Mesendoderm (in vitro differentiated cells): Measurements from ENCODE around the gene GLRA3.

Experiments
- DNase-seq: peaks from one replicate; pipeline ENCODE4 v3.0.0; 2013
- H2AK5ac ChIP-seq: 2 replicates; pipeline ENCODE4 v1.6.1; 2013; ENCODE audit warnings: low read length, inconsistent platforms
- H2BK120ac ChIP-seq: 2 replicates; pipeline ENCODE4 v1.6.1; 2013; ENCODE audit warnings: low read depth, mild to moderate bottlenecking, low read length, moderate library complexity, mixed read lengths
- H2BK15ac ChIP-seq: replicated peaks from 2 replicates; pipeline ENCODE4 v1.6.1; 2013; ENCODE audit warnings: low read depth, mild to moderate bottlenecking, moderate library complexity
- H2BK5ac ChIP-seq: 2 replicates; pipeline ENCODE4 v1.6.1; 2013; ENCODE audit warnings: low read length, inconsistent platforms
- H3K18ac ChIP-seq: 2 replicates; pipeline ENCODE4 v1.6.1; 2013; ENCODE audit warnings: mild to moderate bottlenecking, low read length, mixed read lengths
- H3K23ac ChIP-seq: one replicate; pipeline ENCODE4 v1.6.1; 2013; ENCODE audit warnings: low read length
- H3K27ac ChIP-seq: 2 replicates; pipeline ENCODE4 v1.5.1; 2013; ENCODE audit warnings: low read depth, mild to moderate bottlenecking, inconsistent platforms, low read length, moderate library complexity
- H3K27me3 ChIP-seq: 2 replicates; pipeline ENCODE4 v1.6.1; 2013; ENCODE audit warnings: low read length, control low read depth, mild to moderate bottlenecking, inconsistent platforms; ENCODE audit not compliant: insufficient read depth, poor library complexity
- H3K36me3 ChIP-seq: 2 replicates; pipeline ENCODE4 v1.6.1; 2013; ENCODE audit warnings: low read length, inconsistent platforms; ENCODE audit not compliant: control insufficient read depth, insufficient read depth
- H3K4ac ChIP-seq: one replicate; pipeline ENCODE4 v1.6.1; 2013; ENCODE audit warnings: low read depth, mild to moderate bottlenecking, low read length, moderate library complexity
- H3K4me1 ChIP-seq: 2 replicates; pipeline ENCODE4 v1.6.1; 2013; ENCODE audit warnings: low read depth, low read length, inconsistent platforms; ENCODE audit not compliant: control insufficient read depth
- H3K4me2 ChIP-seq: 2 replicates; pipeline ENCODE4 v1.6.1; 2013; ENCODE audit warnings: low read length
- H3K4me3 ChIP-seq: 2 replicates; pipeline ENCODE4 v1.5.1; 2013; ENCODE audit warnings: mild to moderate bottlenecking, low read length
- H3K56ac ChIP-seq: one replicate; pipeline ENCODE4 v1.6.1; 2013; ENCODE audit warnings: low read length
- H3K79me1 ChIP-seq: 2 replicates; pipeline ENCODE4 v1.6.1; 2013; ENCODE audit warnings: low read length, inconsistent platforms
- H3K79me2 ChIP-seq: 2 replicates; pipeline ENCODE4 v1.6.1; 2013; ENCODE audit warnings: mild to moderate bottlenecking, low read length; ENCODE audit not compliant: control insufficient read depth, insufficient read depth
- H3K9ac ChIP-seq: 2 replicates; pipeline ENCODE4 v1.6.1; 2013; ENCODE audit warnings: low read length, inconsistent platforms
- H4K5ac ChIP-seq: one replicate; pipeline ENCODE4 v1.6.1; 2013; ENCODE audit warnings: low read length
- H4K8ac ChIP-seq: one replicate; pipeline ENCODE4 v1.6.1; 2013; ENCODE audit warnings: low read depth, mild to moderate bottlenecking, control low read depth, low read length, moderate library complexity
- WGBS: extraction: QIAGEN DNeasy Blood & Tissue Kit; methylation state at CpG from one replicate; pipeline ENCODE4 v1.1.7; 2013; ENCODE audit warnings: low lambda C conversion rate, missing lambda C conversion rate; ENCODE audit not compliant: insufficient coverage; ENCODE audit errors: extremely low coverage; 5-methylcytosine and 5-hydroxymethylcytosine counted together

The GLRA3 gene

GRCh38 chr4:174648812-174649211, 180.2 kb downstream of the GLRA3 start:
- Histone ChIP-seq H3K56ac (no peak overlapping the region), H3K18ac (no peak overlapping the region), H3K23ac (no peak overlapping the region), H3K27me3 (no peaks in the 10 kb centered on the region), H4K5ac (no peak overlapping the region), H2BK5ac (no peak overlapping the region), H3K79me1 (no peaks in the 10 kb centered on the region), H2BK15ac (no peak overlapping the region), H2BK120ac (no peak overlapping the region), H2AK5ac (no peak overlapping the region), H3K9ac (no peak overlapping the region), H3K4ac (no peak overlapping the region), H3K4me2 (no peak overlapping the region), H3K36me3 (no peaks in the 10 kb centered on the region), H4K8ac (no peak overlapping the region), H3K27ac (no peak overlapping the region), H3K4me1 (no peaks in the 10 kb centered on the region), H3K79me2 (no peaks in the 10 kb centered on the region), H3K4me3 (no peak overlapping the region)
- WGBS: no CpG with 5 or more reads among the region's 5 CpGs
- no peak for DNase-seq

- DNase-seq: peak; percentile 7
- no peak overlapping the region for H3K9ac ChIP-seq
- H2BK15ac ChIP-seq: no peak overlapping the region
- H2AK5ac ChIP-seq: no peak overlapping the region
- H3K79me2 ChIP-seq: no peaks in the 10 kb centered on the region
- H3K4me2 ChIP-seq: no peak overlapping the region
- no peak overlapping the region for H3K4me3 ChIP-seq
- no peak overlapping the region for H4K5ac ChIP-seq
- H3K27ac ChIP-seq: peak overlapping the region; percentile 0
- no CpG with 5 or more reads among the region's 1 CpG for WGBS
- no peak overlapping the region for H3K56ac ChIP-seq
- H3K4ac ChIP-seq: no peak overlapping the region
- no peaks in the 10 kb centered on the region for H3K4me1 ChIP-seq
- no peak overlapping the region for H3K23ac ChIP-seq
- H3K27me3 ChIP-seq: no peaks in the 10 kb centered on the region
- H3K18ac ChIP-seq: no peak overlapping the region
- H2BK5ac ChIP-seq: no peak overlapping the region
- no peaks in the 10 kb centered on the region for H3K79me1 ChIP-seq
- no peak overlapping the region for H2BK120ac ChIP-seq
- H3K36me3 ChIP-seq: no peaks in the 10 kb centered on the region
- H4K8ac ChIP-seq: no peak overlapping the region
These were observed 182.7 kb downstream of the GLRA3 start for GRCh38 chr4:174646326-174646725.

- H4K5ac ChIP-seq: no peak overlapping the region
- H3K36me3 ChIP-seq: no peaks in the 10 kb centered on the region
- H3K23ac ChIP-seq: no peak overlapping the region
- no peak overlapping the region for H3K27ac ChIP-seq
- H2AK5ac ChIP-seq: no peak overlapping the region
- no peak overlapping the region for H3K4ac ChIP-seq
- no peak overlapping the region for H3K4me3 ChIP-seq
- H2BK15ac ChIP-seq: no peak overlapping the region
- no peak overlapping the region for H4K8ac ChIP-seq
- no peaks in the 10 kb centered on the region for H3K79me2 ChIP-seq
- DNase-seq: no peak
- no peak overlapping the region for H2BK5ac ChIP-seq
- no peaks in the 10 kb centered on the region for H3K27me3 ChIP-seq
- H3K18ac ChIP-seq: no peak overlapping the region
- H3K9ac ChIP-seq: no peak overlapping the region
- no peaks in the 10 kb centered on the region for H3K79me1 ChIP-seq
- no peak overlapping the region for H3K4me2 ChIP-seq
- H3K56ac ChIP-seq: no peak overlapping the region
- no peak overlapping the region for H2BK120ac ChIP-seq
- peaks cover under 1% of the 10 kb centered on the region for H3K4me1 ChIP-seq
These were observed 188.9 kb downstream of the GLRA3 start for GRCh38 chr4:174640146-174640545.

- Histone ChIP-seq H3K27ac (no peak overlapping the region), H2BK5ac (no peak overlapping the region), H3K9ac (no peak overlapping the region), H3K4me3 (no peak overlapping the region), H3K79me1 (no peaks in the 10 kb centered on the region), H4K8ac (no peak overlapping the region), H2AK5ac (no peak overlapping the region), H3K18ac (no peak overlapping the region), H3K4me1 (peaks cover 2% of the 10 kb centered on the region), H3K79me2 (no peaks in the 10 kb centered on the region), H3K4ac (no peak overlapping the region), H3K56ac (no peak overlapping the region), H4K5ac (no peak overlapping the region), H3K23ac (no peak overlapping the region), H3K4me2 (no peak overlapping the region), H3K27me3 (no peaks in the 10 kb centered on the region), H2BK15ac (no peak overlapping the region), H3K36me3 (no peaks in the 10 kb centered on the region), H2BK120ac (no peak overlapping the region)
- WGBS: no CpG with 5 or more reads among the region's 1 CpG
- DNase-seq: no peak
These were observed 193.3 kb downstream of the GLRA3 start for GRCh38 chr4:174635732-174636131.

- WGBS: no CpG with 5 or more reads among the region's 1 CpG
These were observed 195.6 kb downstream of the GLRA3 start for GRCh38 chr4:174633399-174633798.

GRCh38 chr4:174631901-174632758, 196.9 kb downstream of the GLRA3 start:
- no peak overlapping the region for H3K27ac ChIP-seq

More at GRCh38 chr4:174633399-174633798, 195.6 kb downstream of the GLRA3 start:
- no peak overlapping the region for H3K4me2 ChIP-seq
- H3K4me3 ChIP-seq: no peak overlapping the region
- H2BK120ac ChIP-seq: no peak overlapping the region
- H3K27ac ChIP-seq: no peak overlapping the region
- no peak overlapping the region for H4K5ac ChIP-seq
- H2BK5ac ChIP-seq: no peak overlapping the region
- no peak overlapping the region for H3K9ac ChIP-seq
- no peaks in the 10 kb centered on the region for H3K27me3 ChIP-seq
- no peaks in the 10 kb centered on the region for H3K36me3 ChIP-seq
- peaks cover 2% of the 10 kb centered on the region for H3K4me1 ChIP-seq
- no peak overlapping the region for H2AK5ac ChIP-seq
- H2BK15ac ChIP-seq: no peak overlapping the region
- no peaks in the 10 kb centered on the region for H3K79me1 ChIP-seq
- no peak overlapping the region for H3K56ac ChIP-seq
- no peak overlapping the region for H3K4ac ChIP-seq
- H3K23ac ChIP-seq: no peak overlapping the region
- no peaks in the 10 kb centered on the region for H3K79me2 ChIP-seq
- no peak for DNase-seq
- H3K18ac ChIP-seq: no peak overlapping the region
- no peak overlapping the region for H4K8ac ChIP-seq

More at GRCh38 chr4:174631901-174632758, 196.9 kb downstream of the GLRA3 start:
- Histone ChIP-seq H3K4me2 (no peak overlapping the region), H3K18ac (no peak overlapping the region), H4K8ac (no peak overlapping the region), H2AK5ac (no peak overlapping the region), H3K9ac (no peak overlapping the region), H3K4ac (no peak overlapping the region), H3K4me3 (no peak overlapping the region), H3K79me1 (no peaks in the 10 kb centered on the region), H2BK15ac (no peak overlapping the region), H3K27me3 (no peaks in the 10 kb centered on the region), H3K36me3 (no peaks in the 10 kb centered on the region), H3K79me2 (no peaks in the 10 kb centered on the region), H2BK5ac (no peak overlapping the region), H2BK120ac (no peak overlapping the region), H3K4me1 (peaks cover 2% of the 10 kb centered on the region), H4K5ac (no peak overlapping the region), H3K56ac (no peak overlapping the region), H3K23ac (no peak overlapping the region)
- no CpG with 5 or more reads among the region's 2 CpGs for WGBS
- peak; percentile 67 for DNase-seq
